A673 (cell line): Measurements from ENCODE around the gene COPA. TPM values are rescaled to one million over a fixed set of nuclear protein-coding genes. Genes with fewer than 3 reads are reported as not detected.

ENCODE experiments used
- BruUV-seq: library from RNA; stranded (reverse); fragments of 400-500 nt; replicated peaks from 2 replicates; lab custom pipeline; 2021; lab: Mats Ljungman, UMichigan
- CTCF ChIA-PET: fragments of 300-600 bp; sonication (Branson Sonifier 250); formaldehyde crosslinking; loops from one replicate; lab custom pipeline; 2022; ENCODE audit warnings: antibody characterized with exemption; lab: Charles Lee
- POLR2A ChIA-PET: fragments of 300-600 bp; sonication (Branson Sonifier 250); formaldehyde crosslinking; loops from one replicate; lab custom pipeline; 2022; ENCODE audit warnings: antibody characterized with exemption; ENCODE audit not compliant: low non-redundant PET; lab: Charles Lee
- DNase-seq: peaks from one replicate; pipeline ENCODE4 v3.0.0-alpha.2; 2015; ENCODE audit warnings: low spot score
- H3K27ac ChIP-seq: fragments of 200-600 bp; sonication (generic); 2 replicates; pipeline ENCODE4 v1.5.1; 2016; ENCODE audit warnings: mixed run types, low read depth, mild to moderate bottlenecking, mixed read lengths, antibody characterized with exemption, low read length; ENCODE audit not compliant: poor library complexity, severe bottlenecking
- H3K27me3 ChIP-seq: fragments of 200-600 bp; sonication (generic); replicated peaks from 2 replicates; pipeline ENCODE4 v1.6.1; 2017; ENCODE audit warnings: mixed run types, low read depth, mild to moderate bottlenecking, mixed read lengths, antibody characterized with exemption, low read length; ENCODE audit not compliant: insufficient read depth, poor library complexity
- H3K36me3 ChIP-seq: fragments of 200-600 bp; sonication (generic); 2 replicates; pipeline ENCODE4 v1.6.1; 2016; ENCODE audit warnings: mixed run types, mild to moderate bottlenecking, mixed read lengths, antibody characterized with exemption, low read length; ENCODE audit not compliant: insufficient read depth, poor library complexity, severe bottlenecking
- H3K4me1 ChIP-seq: fragments of 200-600 bp; sonication (generic); 2 replicates; pipeline ENCODE4 v1.6.1; 2017; ENCODE audit warnings: mixed run types, mild to moderate bottlenecking, mixed read lengths, antibody characterized with exemption, low read length; ENCODE audit not compliant: insufficient read depth, poor library complexity, severe bottlenecking
- H3K4me3 ChIP-seq: fragments of 200-600 bp; sonication (generic); 2 replicates; pipeline ENCODE4 v1.5.1; 2016; ENCODE audit warnings: low read depth, mixed run types, mild to moderate bottlenecking, mixed read lengths, low read length; ENCODE audit not compliant: poor library complexity, severe bottlenecking
- H3K9me3 ChIP-seq: fragments of 200-600 bp; sonication (generic); 2 replicates; pipeline ENCODE4 v1.6.1; 2016; ENCODE audit warnings: mixed run types, low read depth, mild to moderate bottlenecking, mixed read lengths, antibody characterized with exemption, low read length; ENCODE audit not compliant: poor library complexity, severe bottlenecking
- CTCF ChIP-seq: fragments of 300-800, 200-600 bp; sonication (generic); conservative IDR thresholded peaks from 2 replicates; pipeline ENCODE4 v1.5.1; 2017; ENCODE audit warnings: low read depth, mild to moderate bottlenecking, antibody characterized with exemption, low read length, moderate library complexity, mixed read lengths
- EZH2 ChIP-seq: fragments of 200-600 bp; sonication (generic); IDR thresholded peaks from 2 replicates; pipeline ENCODE4 v1.6.1; 2017; ENCODE audit warnings: borderline replicate concordance, low read depth, mild to moderate bottlenecking, mixed read lengths, antibody characterized with exemption, low read length; ENCODE audit not compliant: poor library complexity, severe bottlenecking
- intact Hi-C: fragments of 100-400 bp; cut with micrococcal nuclease; formaldehyde crosslinking; loops from one replicate; pipeline ENCODE4 v1.10.0; 2022; ENCODE audit not compliant: unreplicated experiment
- total RNA-seq: library from RNA; stranded (reverse); gene quantifications from 2 replicates; pipeline ENCODE4 v1.2.3, GENCODE V29; 2021

The COPA gene
- total RNA-seq, 1 experiment from 2014 or later = 134 TPM

DNA sequence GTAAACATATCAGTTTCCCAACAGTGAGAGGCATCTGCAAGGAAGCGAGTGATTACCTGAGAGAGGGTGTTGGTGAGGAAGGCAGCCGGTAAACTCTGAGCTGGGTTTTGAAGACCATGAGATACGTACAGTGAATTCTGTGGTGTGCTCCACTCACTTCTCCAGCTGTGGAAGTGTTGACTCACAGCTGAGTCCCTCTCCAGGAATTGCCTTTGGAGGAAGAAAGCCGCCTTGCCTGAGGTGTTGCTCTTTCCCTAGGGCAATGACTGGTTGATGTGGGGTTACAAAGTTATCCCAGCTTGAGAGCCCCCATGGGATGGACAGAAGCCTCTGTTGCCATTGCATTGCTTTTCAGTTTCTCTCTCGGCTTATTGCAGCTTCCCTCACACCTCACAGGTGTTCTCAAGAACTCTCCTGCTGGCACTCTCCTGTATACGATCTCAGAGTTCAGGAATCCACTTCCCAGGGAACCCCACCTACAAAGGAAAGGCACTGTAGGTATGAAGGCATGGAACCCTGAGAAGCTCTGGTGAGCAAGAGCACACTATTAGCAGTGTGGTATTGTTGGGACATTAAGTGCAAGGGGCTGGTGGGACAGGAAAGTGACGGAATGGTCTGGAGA lies 34.6 kb upstream of the COPA start:
- intact Hi-C loops = loop anchor here (5.0 kb wide), 1 partner anchor 90 kb away; the partner anchor contains the start of gene PEX19
- POLR2A ChIA-PET = no interaction called here
- Histone ChIP-seq H3K4me1 (peaks cover 20% of the 10 kb centered on the region), H3K27me3 (no peaks in the 10 kb centered on the region), H3K4me3 (no peak overlapping the region), H3K9me3 (no peaks in the 10 kb centered on the region), H3K27ac (no peak overlapping the region), H3K36me3 (no peaks in the 10 kb centered on the region)
- CTCF ChIA-PET = interaction anchor here (0.8 to 2.6 kb wide), 5 partner anchors 24 to 292 kb away, joined by 3 to 19 read pairs (median 4); no protein-coding TSS in a partner anchor
- TF ChIP-seq CTCF = no peak
- no peak for TF ChIP-seq EZH2
- BruUV-seq = no TSS peak
- DNase-seq = no peak

DNA sequence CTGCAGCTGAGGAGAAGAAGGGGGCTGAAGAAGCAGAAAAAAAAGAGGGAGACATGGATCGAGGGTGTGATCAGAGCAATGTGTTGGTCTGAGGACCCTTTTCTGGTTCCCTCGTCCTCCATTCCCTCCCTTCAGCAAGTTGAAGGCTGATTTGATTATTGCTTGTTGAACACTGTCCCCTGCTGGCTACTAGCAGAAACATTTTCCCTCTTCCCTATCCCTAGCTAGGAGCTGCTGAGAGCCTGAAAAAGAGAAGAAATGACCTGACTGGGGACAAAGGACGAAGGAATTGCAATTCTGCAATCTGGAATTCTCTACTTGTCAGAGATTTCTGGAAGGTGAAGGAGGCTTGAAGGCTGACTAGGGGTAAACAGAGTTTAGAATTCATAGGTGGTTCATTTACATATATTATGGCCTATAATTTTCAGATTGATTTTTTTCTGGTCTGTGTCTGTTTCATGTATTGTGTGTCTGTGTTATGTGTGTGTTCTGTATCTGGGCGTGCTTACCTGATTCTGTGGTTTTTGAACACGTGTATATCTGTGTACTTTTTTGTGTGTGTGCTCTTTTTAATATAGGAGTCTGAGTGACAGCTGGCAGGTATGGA lies 33.6 kb upstream of the COPA start:
- H3K4me3 ChIP-seq = no peak overlapping the region
- peaks cover 20% of the 10 kb centered on the region for H3K4me1 ChIP-seq
- BruUV-seq = no TSS peak
- H3K36me3 ChIP-seq = no peaks in the 10 kb centered on the region
- TF ChIP-seq CTCF = peak; percentile 92
- TF ChIP-seq EZH2 = no peak
- intact Hi-C loops = loop anchor here (1.0 to 5.0 kb wide), 3 partner anchors 89 to 275 kb away; partner anchors contain the start of gene PEX19
- no peak overlapping the region for H3K27ac ChIP-seq
- peak; percentile 84 for DNase-seq
- no peaks in the 10 kb centered on the region for H3K27me3 ChIP-seq
- CTCF ChIA-PET = interaction anchor here (0.6 to 2.6 kb wide), 13 partner anchors 23 to 344 kb away, joined by 3 to 19 read pairs (median 4); no protein-coding TSS in a partner anchor
- no peaks in the 10 kb centered on the region for H3K9me3 ChIP-seq
- POLR2A ChIA-PET = interaction anchor here (0.6 kb wide), 1 partner anchor 301 kb away, joined by 3 read pairs; no protein-coding TSS in a partner anchor

GRCh38 chr1:160375788-160376524 lies 32.9 kb upstream of the COPA start:
- TF ChIP-seq CTCF (no peak), EZH2 (no peak)
- intact Hi-C loops = loop anchor here (1.0 to 5.0 kb wide), 3 partner anchors 89 to 275 kb away; partner anchors contain the start of gene PEX19
- peaks cover 20% of the 10 kb centered on the region for H3K4me1 ChIP-seq
- ChIA-PET POLR2A (no interaction called here), CTCF (interaction anchor here (0.6 to 2.6 kb wide), 9 partner anchors 22 to 368 kb away, joined by 3 to 19 read pairs (median 4); no protein-coding TSS in a partner anchor)
- no peaks in the 10 kb centered on the region for H3K36me3 ChIP-seq
- H3K4me3 ChIP-seq = no peak overlapping the region
- H3K27ac ChIP-seq = no peak overlapping the region
- no TSS peak for BruUV-seq
- H3K27me3 ChIP-seq = no peaks in the 10 kb centered on the region
- H3K9me3 ChIP-seq = no peaks in the 10 kb centered on the region
- peak; percentile 75 for DNase-seq
